ENCODE measurements around the gene MGA. TPM values are rescaled to one million over a fixed set of nuclear protein-coding genes. Genes with fewer than 3 reads are reported as not detected.

MGA gene
- total RNA-seq, 1 experiment from 2014 or later = 35.9 TPM

- peak; percentile 75 for ATAC-seq
- POLR2A ChIA-PET = no interaction called here
Measured at GRCh38 chr15:41629883-41630282, 30.3 kb upstream of the MGA start.

DNA sequence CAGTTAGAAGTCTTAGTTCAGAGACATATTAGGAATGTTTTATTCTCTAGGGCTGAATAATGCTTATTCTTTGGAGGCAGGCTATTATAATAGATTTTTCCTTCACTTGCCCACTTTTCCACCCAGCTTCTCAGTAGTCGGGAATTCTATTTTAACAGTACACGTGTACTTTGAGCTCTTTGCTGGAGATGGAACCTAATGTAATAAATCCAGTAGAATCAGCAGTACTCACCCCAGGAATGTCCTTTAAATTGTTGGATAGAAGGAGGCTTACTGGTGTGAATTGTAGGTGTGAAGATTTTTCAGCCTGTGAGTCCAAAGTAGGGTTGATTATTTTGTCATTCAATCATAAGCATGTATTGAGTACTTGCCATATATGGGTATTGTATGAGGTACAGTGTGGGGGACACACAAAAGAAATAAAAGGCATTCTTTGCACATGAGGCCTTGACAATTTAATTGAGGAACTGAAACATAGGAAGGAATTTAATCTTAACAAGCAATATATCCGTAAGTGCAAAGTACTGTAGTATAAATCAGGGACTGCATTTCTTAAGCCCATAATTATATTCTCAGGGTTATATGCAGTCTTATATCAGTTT, 29.5 kb upstream of the MGA start:
- ATAC-seq (no peak), DNase-seq (ENCODE audit: low spot score) (no peak)
- Mint-ChIP-seq H3K27ac (no peak overlapping the region), H3K4me3 (no peak overlapping the region), H3K9me3 (no peaks in the 10 kb centered on the region), H3K4me1 (peaks cover 44% of the 10 kb centered on the region), H3K36me3 (no peaks in the 10 kb centered on the region), H3K27me3 (ENCODE audit: low read depth) (no peaks in the 10 kb centered on the region)
- ChIA-PET CTCF (no interaction called here), POLR2A (no interaction called here)
- TF ChIP-seq, protein P1, sequence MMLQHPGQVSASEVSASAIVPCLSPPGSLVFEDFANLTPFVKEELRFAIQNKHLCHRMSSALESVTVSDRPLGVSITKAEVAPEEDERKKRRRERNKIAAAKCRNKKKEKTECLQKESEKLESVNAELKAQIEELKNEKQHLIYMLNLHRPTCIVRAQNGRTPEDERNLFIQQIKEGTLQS (CRISPR knock-in tag; conservative IDR thresholded peaks at IDR 0.05) = no peak
- TF ChIP-seq RELA (CRISPR knock-in tag; IDR thresholded peaks at IDR 0.05; ENCODE audit: borderline replicate concordance) = no peak
- TF ChIP-seq, protein P2, sequence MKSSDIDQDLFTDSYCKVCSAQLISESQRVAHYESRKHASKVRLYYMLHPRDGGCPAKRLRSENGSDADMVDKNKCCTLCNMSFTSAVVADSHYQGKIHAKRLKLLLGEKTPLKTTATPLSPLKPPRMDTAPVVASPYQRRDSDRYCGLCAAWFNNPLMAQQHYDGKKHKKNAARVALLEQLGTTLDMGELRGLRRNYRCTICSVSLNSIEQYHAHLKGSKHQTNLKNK (CRISPR knock-in tag; IDR thresholded peaks at IDR 0.05) = no peak
- no peak for TF ChIP-seq FOXJ3 (CRISPR knock-in tag; IDR thresholded peaks at IDR 0.05; ENCODE audit: borderline replicate concordance)
- TF ChIP-seq OVOL2 (CRISPR knock-in tag; IDR thresholded peaks at IDR 0.05; ENCODE audit: borderline replicate concordance) = no peak
- TF ChIP-seq, protein P3, sequence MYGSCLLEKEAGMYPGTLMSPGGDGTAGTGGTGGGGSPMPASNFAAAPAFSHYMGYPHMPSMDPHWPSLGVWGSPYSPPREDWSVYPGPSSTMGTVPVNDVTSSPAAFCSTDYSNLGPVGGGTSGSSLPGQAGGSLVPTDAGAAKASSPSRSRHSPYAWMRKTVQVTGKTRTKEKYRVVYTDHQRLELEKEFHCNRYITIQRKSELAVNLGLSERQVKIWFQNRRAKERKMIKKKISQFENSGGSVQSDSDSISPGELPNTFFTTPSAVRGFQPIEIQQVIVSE (CRISPR knock-in tag; IDR thresholded peaks at IDR 0.05; ENCODE audit: borderline replicate concordance) = no peak
- TF ChIP-seq, protein P4, sequence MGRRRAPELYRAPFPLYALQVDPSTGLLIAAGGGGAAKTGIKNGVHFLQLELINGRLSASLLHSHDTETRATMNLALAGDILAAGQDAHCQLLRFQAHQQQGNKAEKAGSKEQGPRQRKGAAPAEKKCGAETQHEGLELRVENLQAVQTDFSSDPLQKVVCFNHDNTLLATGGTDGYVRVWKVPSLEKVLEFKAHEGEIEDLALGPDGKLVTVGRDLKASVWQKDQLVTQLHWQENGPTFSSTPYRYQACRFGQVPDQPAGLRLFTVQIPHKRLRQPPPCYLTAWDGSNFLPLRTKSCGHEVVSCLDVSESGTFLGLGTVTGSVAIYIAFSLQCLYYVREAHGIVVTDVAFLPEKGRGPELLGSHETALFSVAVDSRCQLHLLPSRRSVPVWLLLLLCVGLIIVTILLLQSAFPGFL (CRISPR knock-in tag; IDR thresholded peaks at IDR 0.05; ENCODE audit: borderline replicate concordance) = no peak
- TF ChIP-seq, protein P5, sequence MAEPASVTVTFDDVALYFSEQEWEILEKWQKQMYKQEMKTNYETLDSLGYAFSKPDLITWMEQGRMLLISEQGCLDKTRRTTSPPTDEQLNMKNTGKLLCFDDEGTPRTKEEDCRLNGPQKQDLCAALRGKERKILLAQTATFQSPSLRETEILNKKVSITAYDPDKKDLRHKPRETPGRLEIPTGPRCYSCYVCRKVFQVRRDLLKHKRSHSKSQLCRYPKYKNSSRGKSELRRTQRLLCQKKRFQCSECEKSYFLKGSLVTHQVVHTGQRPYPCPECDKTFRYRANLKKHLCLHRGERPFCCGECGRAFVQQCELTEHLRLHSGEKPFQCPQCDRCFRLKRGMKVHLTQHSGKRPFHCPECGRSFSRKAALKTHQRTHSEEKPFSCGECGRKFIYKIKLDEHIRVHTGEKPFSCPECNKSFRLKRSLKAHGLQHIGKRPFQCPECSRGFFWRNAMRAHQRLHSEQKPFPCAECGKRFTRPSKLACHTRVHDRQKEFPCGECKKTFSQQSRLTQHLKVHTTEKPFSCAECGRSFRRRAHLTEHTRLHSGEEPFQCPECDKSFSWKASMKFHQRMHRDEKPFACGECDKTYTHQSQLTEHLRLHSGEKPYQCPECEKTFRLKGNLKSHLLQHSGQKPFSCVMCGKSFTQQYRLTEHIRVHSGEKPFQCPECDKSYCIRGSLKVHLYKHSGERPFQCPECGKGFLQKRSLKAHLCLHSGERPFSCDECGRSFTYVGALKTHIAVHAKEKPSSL (CRISPR knock-in tag; conservative IDR thresholded peaks at IDR 0.05) = no peak

More at GRCh38 chr15:41629883-41630282, 30.3 kb upstream of the MGA start:
- peaks cover 44% of the 10 kb centered on the region for H3K4me1 Mint-ChIP-seq
- no peak overlapping the region for H3K4me3 Mint-ChIP-seq
- TF ChIP-seq GTF2I (CRISPR knock-in tag; conservative IDR thresholded peaks at IDR 0.05) (no peak), EMX1 (CRISPR knock-in tag; IDR thresholded peaks at IDR 0.05) (no peak), ZNF396 (CRISPR knock-in tag; IDR thresholded peaks at IDR 0.05; ENCODE audit: borderline replicate concordance) (no peak)
- no peaks in the 10 kb centered on the region for H3K27me3 Mint-ChIP-seq (ENCODE audit: low read depth)
- CTCF ChIA-PET = interaction anchor here (1.3 kb wide), 1 partner anchor 26 kb away, joined by 10 read pairs; no protein-coding TSS in a partner anchor
- H3K27ac Mint-ChIP-seq = peak overlapping the region; percentile 35
- no peaks in the 10 kb centered on the region for H3K36me3 Mint-ChIP-seq
- no peaks in the 10 kb centered on the region for H3K9me3 Mint-ChIP-seq
- DNase-seq (ENCODE audit: low spot score) = no peak

DNA sequence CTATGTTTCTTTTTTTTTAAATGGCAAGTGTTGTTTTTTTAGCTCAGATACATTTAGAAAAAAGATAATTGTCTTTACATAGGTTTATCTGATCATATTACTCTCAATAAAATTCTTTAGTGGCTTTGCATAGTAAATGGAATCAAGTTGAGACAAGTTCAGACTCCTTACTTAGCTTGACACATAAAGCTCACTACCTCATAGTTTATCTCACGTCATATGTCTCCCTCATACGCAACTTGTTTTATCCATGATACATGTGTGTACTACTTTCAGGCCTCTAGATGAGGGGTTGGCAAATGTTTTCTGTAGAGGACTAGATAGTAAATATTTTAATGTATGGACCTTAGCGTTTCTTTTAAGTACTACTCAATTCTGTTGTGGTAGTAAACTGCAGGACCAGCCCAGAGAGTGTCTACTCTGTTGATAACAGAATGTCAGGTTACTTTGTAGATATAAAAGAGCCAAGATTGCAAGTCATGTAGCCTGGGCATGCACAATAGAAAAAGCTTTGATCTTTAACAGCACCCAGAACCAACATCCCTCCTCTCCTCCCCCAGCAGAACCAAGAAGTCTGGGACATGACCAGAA, 28.2 kb upstream of the MGA start:
- H3K27ac Mint-ChIP-seq = no peak overlapping the region
- peaks cover 44% of the 10 kb centered on the region for H3K4me1 Mint-ChIP-seq
- no peaks in the 10 kb centered on the region for H3K27me3 Mint-ChIP-seq (ENCODE audit: low read depth)
- no peak for DNase-seq (ENCODE audit: low spot score)
- ChIA-PET CTCF (interaction anchor here (1.0 to 1.7 kb wide), 3 partner anchors 14 to 41 kb away, joined by 3 to 7 read pairs (median 4); no protein-coding TSS in a partner anchor), POLR2A (no interaction called here)
- no peaks in the 10 kb centered on the region for H3K9me3 Mint-ChIP-seq
- no peak for ATAC-seq
- H3K36me3 Mint-ChIP-seq = no peaks in the 10 kb centered on the region
- no peak overlapping the region for H3K4me3 Mint-ChIP-seq
- TF ChIP-seq, protein P6, sequence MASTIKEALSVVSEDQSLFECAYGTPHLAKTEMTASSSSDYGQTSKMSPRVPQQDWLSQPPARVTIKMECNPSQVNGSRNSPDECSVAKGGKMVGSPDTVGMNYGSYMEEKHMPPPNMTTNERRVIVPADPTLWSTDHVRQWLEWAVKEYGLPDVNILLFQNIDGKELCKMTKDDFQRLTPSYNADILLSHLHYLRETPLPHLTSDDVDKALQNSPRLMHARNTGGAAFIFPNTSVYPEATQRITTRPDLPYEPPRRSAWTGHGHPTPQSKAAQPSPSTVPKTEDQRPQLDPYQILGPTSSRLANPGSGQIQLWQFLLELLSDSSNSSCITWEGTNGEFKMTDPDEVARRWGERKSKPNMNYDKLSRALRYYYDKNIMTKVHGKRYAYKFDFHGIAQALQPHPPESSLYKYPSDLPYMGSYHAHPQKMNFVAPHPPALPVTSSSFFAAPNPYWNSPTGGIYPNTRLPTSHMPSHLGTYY (CRISPR knock-in tag; IDR thresholded peaks at IDR 0.05) = no peak
- TF ChIP-seq ATF1 (CRISPR knock-in tag; IDR thresholded peaks at IDR 0.05) (no peak), STAT6 (CRISPR knock-in tag; conservative IDR thresholded peaks at IDR 0.05; ENCODE audit: low read depth) (no peak), MLX (CRISPR knock-in tag; IDR thresholded peaks at IDR 0.05) (no peak)
- TF ChIP-seq, protein P7, sequence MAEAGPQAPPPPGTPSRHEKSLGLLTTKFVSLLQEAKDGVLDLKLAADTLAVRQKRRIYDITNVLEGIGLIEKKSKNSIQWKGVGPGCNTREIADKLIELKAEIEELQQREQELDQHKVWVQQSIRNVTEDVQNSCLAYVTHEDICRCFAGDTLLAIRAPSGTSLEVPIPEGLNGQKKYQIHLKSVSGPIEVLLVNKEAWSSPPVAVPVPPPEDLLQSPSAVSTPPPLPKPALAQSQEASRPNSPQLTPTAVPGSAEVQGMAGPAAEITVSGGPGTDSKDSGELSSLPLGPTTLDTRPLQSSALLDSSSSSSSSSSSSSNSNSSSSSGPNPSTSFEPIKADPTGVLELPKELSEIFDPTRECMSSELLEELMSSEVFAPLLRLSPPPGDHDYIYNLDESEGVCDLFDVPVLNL (CRISPR knock-in tag; IDR thresholded peaks at IDR 0.05; ENCODE audit: borderline replicate concordance, low read depth) = no peak

Measured in WTC11 (cell line).